ENCODE measurements around the gene ITPR2. TPM values are rescaled to one million over a fixed set of nuclear protein-coding genes. Genes with fewer than 3 reads are reported as not detected.

ITPR2 gene
- 15.8 TPM for total RNA-seq
- long read RNA-seq, partial matches to known transcripts = 1 of 1 reads
- long read RNA-seq, other reads (novel, unspliced or antisense) = 0 of 1 reads

DNA sequence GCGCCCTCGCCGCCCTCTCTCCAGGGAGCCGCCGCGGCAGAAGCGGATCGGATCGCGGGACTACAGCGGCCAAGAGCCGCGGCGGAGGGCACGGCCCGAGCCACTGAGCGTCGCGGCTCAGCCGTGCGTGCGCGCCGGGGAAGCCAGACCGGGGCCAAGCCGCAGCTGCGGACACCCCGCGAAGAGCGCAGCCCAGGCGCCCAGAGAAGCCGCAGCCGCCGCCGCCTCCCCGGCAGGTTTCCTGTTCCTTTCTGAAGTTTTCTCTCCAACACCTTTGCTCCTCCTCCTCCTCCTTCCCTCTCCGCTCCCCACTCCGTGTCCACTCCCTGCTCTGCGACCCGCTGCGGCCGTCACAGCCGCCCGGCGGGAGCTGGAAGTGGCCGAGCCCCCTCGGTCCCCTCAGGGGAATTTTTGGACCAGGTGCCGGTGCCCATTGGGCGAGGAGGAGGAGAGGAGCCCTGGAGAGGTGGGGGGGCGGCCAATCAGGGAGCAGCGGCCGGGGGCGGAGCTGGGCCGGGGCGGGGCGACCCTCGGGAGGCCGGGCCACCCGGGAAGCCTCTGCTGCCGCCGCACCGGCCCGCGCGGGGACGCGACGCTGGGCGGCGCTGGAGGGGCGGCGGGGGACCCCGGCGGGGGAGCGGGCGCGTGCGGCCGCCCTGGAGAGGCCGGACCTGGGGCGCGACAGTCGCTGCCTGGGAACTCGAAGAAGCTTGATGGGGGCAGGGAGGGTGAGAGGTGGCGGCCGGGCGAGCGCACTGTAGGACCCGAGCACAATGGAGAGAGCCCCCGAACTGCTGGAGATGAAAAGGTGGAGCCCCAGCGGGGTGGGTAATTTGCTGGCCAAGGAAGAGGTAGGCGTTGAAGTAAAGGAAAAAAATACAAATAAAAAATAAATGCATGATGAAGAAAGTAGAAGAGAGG, at the start of gene ITPR2:
TSS of gene ITPR2 (minus strand) at position 373 of the 921 bp plus-strand sequence. CDS start 413 bp downstream, outside the sequence.
- Histone ChIP-seq H3K36me3 (no peaks in the 10 kb centered on the region), H3K9me3 (replicated peaks) (no peaks in the 10 kb centered on the region), H3K4me3 (peak within 1 kb of the TSS; percentile 82), H3K4me1 (peaks cover 31% of the 10 kb centered on the region), H3K27ac (replicated peaks) (peak within 1 kb of the TSS; percentile 91), H3K27me3 (ENCODE audit: low read depth) (no peaks in the 10 kb centered on the region)
- TF ChIP-seq, protein P1, sequence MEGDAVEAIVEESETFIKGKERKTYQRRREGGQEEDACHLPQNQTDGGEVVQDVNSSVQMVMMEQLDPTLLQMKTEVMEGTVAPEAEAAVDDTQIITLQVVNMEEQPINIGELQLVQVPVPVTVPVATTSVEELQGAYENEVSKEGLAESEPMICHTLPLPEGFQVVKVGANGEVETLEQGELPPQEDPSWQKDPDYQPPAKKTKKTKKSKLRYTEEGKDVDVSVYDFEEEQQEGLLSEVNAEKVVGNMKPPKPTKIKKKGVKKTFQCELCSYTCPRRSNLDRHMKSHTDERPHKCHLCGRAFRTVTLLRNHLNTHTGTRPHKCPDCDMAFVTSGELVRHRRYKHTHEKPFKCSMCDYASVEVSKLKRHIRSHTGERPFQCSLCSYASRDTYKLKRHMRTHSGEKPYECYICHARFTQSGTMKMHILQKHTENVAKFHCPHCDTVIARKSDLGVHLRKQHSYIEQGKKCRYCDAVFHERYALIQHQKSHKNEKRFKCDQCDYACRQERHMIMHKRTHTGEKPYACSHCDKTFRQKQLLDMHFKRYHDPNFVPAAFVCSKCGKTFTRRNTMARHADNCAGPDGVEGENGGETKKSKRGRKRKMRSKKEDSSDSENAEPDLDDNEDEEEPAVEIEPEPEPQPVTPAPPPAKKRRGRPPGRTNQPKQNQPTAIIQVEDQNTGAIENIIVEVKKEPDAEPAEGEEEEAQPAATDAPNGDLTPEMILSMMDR (IDR thresholded peaks at IDR 0.05; ENCODE audit: borderline replicate concordance) = peak; percentile 51
- intact Hi-C loops (cut with micrococcal nuclease) = no loop called here
- peak; percentile 97 for DNase-seq

DNA sequence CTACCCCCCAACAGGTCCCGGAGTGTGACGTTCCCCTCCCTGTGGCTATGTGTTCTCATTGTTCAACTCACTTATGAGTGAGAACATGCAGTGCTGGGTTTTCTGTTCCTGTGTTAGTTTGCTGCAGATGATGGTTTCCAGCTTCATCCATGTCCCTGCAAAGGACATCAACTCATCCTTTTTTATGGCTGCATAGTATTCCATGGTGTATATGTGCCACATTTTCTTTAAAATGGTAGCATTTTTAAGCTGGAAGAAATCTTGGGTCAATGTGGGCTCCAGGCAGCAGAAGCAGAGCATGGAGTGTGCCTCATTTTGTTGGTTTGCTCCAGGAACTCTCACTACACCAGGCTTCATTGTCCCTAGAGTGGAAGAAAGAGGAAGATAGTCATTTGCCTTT, 47.6 kb upstream of the ITPR2 start:
- Histone ChIP-seq H3K4me1 (peaks cover 24% of the 10 kb centered on the region), H3K4me3 (no peak overlapping the region), H3K36me3 (no peaks in the 10 kb centered on the region), H3K9me3 (replicated peaks) (no peaks in the 10 kb centered on the region), H3K27ac (replicated peaks) (no peak overlapping the region), H3K27me3 (ENCODE audit: low read depth) (no peaks in the 10 kb centered on the region)
- intact Hi-C loops (cut with micrococcal nuclease) = no loop called here
- TF ChIP-seq, protein P1 (IDR thresholded peaks at IDR 0.05; ENCODE audit: borderline replicate concordance) = no peak
- DNase-seq = no peak

DNA sequence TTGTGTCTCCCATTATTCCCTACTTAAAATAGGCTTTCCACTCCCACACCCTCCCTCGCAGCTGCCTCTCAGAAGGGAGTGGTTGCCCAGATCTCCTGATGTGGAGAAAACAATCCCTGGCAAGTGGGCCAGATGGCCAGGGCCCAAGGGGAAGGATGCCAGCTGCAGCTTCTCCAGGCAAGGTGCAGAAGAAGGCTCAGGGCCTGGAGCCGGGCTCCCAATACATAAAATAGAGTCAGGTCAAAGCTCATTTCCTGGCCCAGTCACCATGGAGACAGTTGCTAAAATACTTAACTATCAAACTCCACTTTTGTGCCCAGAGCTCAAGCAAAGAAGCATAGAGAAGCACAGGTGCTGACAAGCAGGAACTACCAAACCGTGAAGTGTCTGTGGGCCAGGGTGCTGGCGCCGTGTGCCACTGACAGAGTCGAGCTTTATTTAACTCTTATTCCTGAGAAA, 45.7 kb upstream of the ITPR2 start:
- no peak overlapping the region for H3K4me3 ChIP-seq
- DNase-seq = peak; percentile 87
- H3K4me1 ChIP-seq = peaks cover 21% of the 10 kb centered on the region
- peak overlapping the region; percentile 72 for H3K27ac ChIP-seq (replicated peaks)
- H3K27me3 ChIP-seq (ENCODE audit: low read depth) = no peaks in the 10 kb centered on the region
- TF ChIP-seq, protein P1 (IDR thresholded peaks at IDR 0.05; ENCODE audit: borderline replicate concordance) = no peak
- intact Hi-C loops (cut with micrococcal nuclease) = no loop called here
- H3K9me3 ChIP-seq (replicated peaks) = no peaks in the 10 kb centered on the region
- no peaks in the 10 kb centered on the region for H3K36me3 ChIP-seq

DNA sequence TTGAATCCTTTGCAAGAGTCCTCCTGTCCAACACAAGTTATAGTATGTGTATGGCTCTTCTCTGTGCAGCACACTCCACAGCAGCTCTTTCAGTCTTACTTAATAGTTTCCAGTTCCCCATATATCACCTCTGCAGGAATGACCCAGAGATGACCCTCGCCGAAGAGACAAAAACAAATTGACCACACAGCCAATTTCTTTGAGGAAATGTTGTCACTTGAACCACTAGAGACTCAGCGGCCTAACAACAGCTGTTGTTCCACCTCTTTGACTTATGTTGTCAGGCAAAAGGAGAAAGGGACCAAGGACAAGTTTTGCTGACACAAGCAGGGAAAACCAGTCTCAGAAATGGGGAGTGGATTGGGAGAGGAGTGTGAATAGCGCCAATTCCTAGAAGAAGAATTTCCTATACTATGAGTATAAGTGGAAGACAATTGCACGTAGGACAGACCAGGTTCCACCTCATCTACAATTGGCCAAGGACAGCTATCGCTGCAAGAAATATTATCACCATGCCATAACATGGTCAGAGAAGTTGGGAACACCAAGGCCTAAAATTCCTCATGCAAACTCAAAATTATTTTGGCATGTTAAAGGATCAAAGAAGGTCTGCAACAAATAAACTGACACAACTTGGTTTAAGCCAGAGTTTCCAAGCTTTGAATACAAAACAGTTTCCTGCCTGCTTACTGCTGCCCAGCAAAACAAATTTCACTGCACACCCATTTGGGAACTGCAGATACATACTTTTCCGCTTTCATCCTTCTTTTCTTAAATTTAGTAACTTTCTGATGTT, 41.7 kb upstream of the ITPR2 start:
- intact Hi-C loops (cut with micrococcal nuclease) = no loop called here
- TF ChIP-seq, protein P1 (IDR thresholded peaks at IDR 0.05; ENCODE audit: borderline replicate concordance) = no peak
- no peaks in the 10 kb centered on the region for H3K9me3 ChIP-seq (replicated peaks)
- no peak for DNase-seq
- H3K27me3 ChIP-seq (ENCODE audit: low read depth) = no peaks in the 10 kb centered on the region
- H3K27ac ChIP-seq (replicated peaks) = no peak overlapping the region
- H3K4me1 ChIP-seq = peaks cover 40% of the 10 kb centered on the region
- H3K4me3 ChIP-seq = no peak overlapping the region
- no peaks in the 10 kb centered on the region for H3K36me3 ChIP-seq

DNA sequence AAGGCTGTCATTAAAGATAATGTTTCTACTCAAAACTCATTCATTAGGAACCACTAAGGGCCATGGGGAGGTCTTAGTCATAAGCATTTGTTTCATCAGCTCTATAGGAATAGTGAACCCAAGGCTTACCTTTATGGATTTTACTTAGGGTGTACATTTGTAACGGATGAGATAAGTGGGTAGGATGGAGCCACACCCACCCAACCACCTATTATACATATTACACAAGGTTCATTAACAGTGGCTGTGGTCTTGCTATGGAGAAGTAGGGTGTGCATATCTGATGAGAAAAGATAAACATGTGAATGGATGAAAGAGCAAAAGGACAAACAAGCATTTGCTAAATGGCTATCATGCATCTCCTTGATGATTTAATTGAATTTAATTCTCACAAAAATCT, 39.6 kb upstream of the ITPR2 start:
- no peak for DNase-seq
- TF ChIP-seq, protein P1 (IDR thresholded peaks at IDR 0.05; ENCODE audit: borderline replicate concordance) = no peak
- Histone ChIP-seq H3K27ac (replicated peaks) (no peak overlapping the region), H3K4me3 (no peak overlapping the region), H3K4me1 (peaks cover 24% of the 10 kb centered on the region), H3K36me3 (no peaks in the 10 kb centered on the region), H3K9me3 (replicated peaks) (no peaks in the 10 kb centered on the region), H3K27me3 (ENCODE audit: low read depth) (no peaks in the 10 kb centered on the region)
- intact Hi-C loops (cut with micrococcal nuclease) = no loop called here
